SK-N-SH treated with all-trans-retinoic acid at 6 μM for 48 hours (cell line): ENCODE results near the gene MAT1A.

Source experiments
- ATAC-seq: fragments of 200-7000 bp; cut with Tn5 transposase; 3 replicates; pipeline ENCODE4 v1.9.1; 2020; ENCODE audit warnings: mild to moderate bottlenecking, moderate library complexity
- ARNTL ChIP-seq: fragments of 450-650 bp; formaldehyde crosslinking; IDR thresholded peaks from 2 replicates; pipeline ENCODE4 v1.5.0; 2020; ENCODE audit warnings: low read depth, mild to moderate bottlenecking, moderate library complexity, borderline replicate concordance
- BACH2 ChIP-seq: fragments of 250-450 bp; sonication (Bioruptor Pico); IDR thresholded peaks from 2 replicates; pipeline ENCODE4 v1.9.0; 2021; ENCODE audit warnings: mild to moderate bottlenecking, borderline replicate concordance
- CSDC2 ChIP-seq: fragments of 250-450 bp; sonication (Bioruptor Pico); IDR thresholded peaks from 2 replicates; pipeline ENCODE4 v1.5.0; 2020; ENCODE audit warnings: mild to moderate bottlenecking, moderate library complexity
- GLIS3 ChIP-seq: fragments of 250-450 bp; sonication (Bioruptor Pico); IDR thresholded peaks from 2 replicates; pipeline ENCODE4 v1.5.0; 2020; ENCODE audit warnings: mild to moderate bottlenecking, moderate library complexity
- ISL1 ChIP-seq: fragments of 250-450 bp; sonication (Bioruptor Pico); IDR thresholded peaks from 2 replicates; pipeline ENCODE4 v2.1.2; 2022; ENCODE audit warnings: mild to moderate bottlenecking, moderate library complexity
- OSR1 ChIP-seq: fragments of 250-450 bp; sonication (Bioruptor Pico); IDR thresholded peaks from 2 replicates; pipeline ENCODE4 v1.8.0; 2022; ENCODE audit warnings: moderate library complexity, mild to moderate bottlenecking, inconsistent platforms
- PPARA ChIP-seq: fragments of 250-450 bp; sonication (Bioruptor Pico); IDR thresholded peaks from 2 replicates; pipeline ENCODE4 v1.5.0; 2020; ENCODE audit warnings: mild to moderate bottlenecking, borderline replicate concordance
- RARB ChIP-seq: fragments of 250-450 bp; sonication (Bioruptor Pico); IDR thresholded peaks from 2 replicates; pipeline ENCODE4 v1.8.0; 2021; ENCODE audit warnings: mild to moderate bottlenecking, moderate library complexity
- SNAI2 ChIP-seq: fragments of 250-450 bp; sonication (Bioruptor Pico); IDR thresholded peaks from 2 replicates; pipeline ENCODE4 v1.5.0; 2020; ENCODE audit warnings: mild to moderate bottlenecking, moderate library complexity
- TOX ChIP-seq: fragments of 250-450 bp; sonication (Bioruptor Pico); IDR thresholded peaks from 2 replicates; pipeline ENCODE4 v1.8.0; 2021; ENCODE audit warnings: mild to moderate bottlenecking, moderate library complexity, borderline replicate concordance
- ZC3H10 ChIP-seq: fragments of 250-450 bp; sonication (Bioruptor Pico); IDR thresholded peaks from 2 replicates; pipeline ENCODE4 v1.5.1; 2021; ENCODE audit warnings: mild to moderate bottlenecking, moderate library complexity
- ZFP3 ChIP-seq: fragments of 250-450 bp; sonication (Bioruptor Pico); IDR thresholded peaks from 2 replicates; pipeline ENCODE4 v1.5.0; 2020; ENCODE audit warnings: mild to moderate bottlenecking, moderate library complexity
- ZFP30 ChIP-seq: fragments of 450-650 bp; formaldehyde crosslinking; IDR thresholded peaks from 2 replicates; pipeline ENCODE4 v1.5.0; 2022; ENCODE audit warnings: mild to moderate bottlenecking, moderate library complexity
- ZNF565 ChIP-seq: fragments of 450-650 bp; formaldehyde crosslinking; conservative IDR thresholded peaks from 2 replicates; pipeline ENCODE4 v1.5.0; 2020; ENCODE audit warnings: low read depth, mild to moderate bottlenecking, moderate library complexity
- ZNF70 ChIP-seq: fragments of 450-650 bp; formaldehyde crosslinking; IDR thresholded peaks from 2 replicates; pipeline ENCODE4 v1.5.0; 2020; ENCODE audit warnings: mild to moderate bottlenecking, moderate library complexity
- ZNF8 ChIP-seq: fragments of 450-650 bp; formaldehyde crosslinking; IDR thresholded peaks from 2 replicates; pipeline ENCODE4 v1.5.0; 2020; ENCODE audit warnings: mild to moderate bottlenecking, moderate library complexity
- TF ChIP-seq, protein P1 (sequence below): fragments of 250-450 bp; sonication (Bioruptor Pico); IDR thresholded peaks from 2 replicates; pipeline ENCODE4 v1.5.1; 2020; ENCODE audit warnings: low read depth, mild to moderate bottlenecking, moderate library complexity
- TF ChIP-seq, protein P2 (sequence below): fragments of 250-450 bp; sonication (Bioruptor Pico); IDR thresholded peaks from 2 replicates; pipeline ENCODE4 v1.8.0; 2021; ENCODE audit warnings: low read depth, mild to moderate bottlenecking, moderate library complexity, borderline replicate concordance
- TF ChIP-seq, protein P3 (sequence below): fragments of 250-450 bp; sonication (Bioruptor Pico); IDR thresholded peaks from 2 replicates; pipeline ENCODE4 v1.5.1; 2021; ENCODE audit warnings: mild to moderate bottlenecking, moderate library complexity
- TF ChIP-seq, protein P4 (sequence below): fragments of 250-450 bp; sonication (Bioruptor Pico); IDR thresholded peaks from 2 replicates; pipeline ENCODE4 v1.5.0; 2020; ENCODE audit warnings: mild to moderate bottlenecking, moderate library complexity
- TF ChIP-seq, protein P5 (sequence below): fragments of 250-450 bp; sonication (Bioruptor Pico); IDR thresholded peaks from 2 replicates; pipeline ENCODE4 v1.8.0; 2020; ENCODE audit warnings: mild to moderate bottlenecking, moderate library complexity, borderline replicate concordance

MAT1A gene

DNA sequence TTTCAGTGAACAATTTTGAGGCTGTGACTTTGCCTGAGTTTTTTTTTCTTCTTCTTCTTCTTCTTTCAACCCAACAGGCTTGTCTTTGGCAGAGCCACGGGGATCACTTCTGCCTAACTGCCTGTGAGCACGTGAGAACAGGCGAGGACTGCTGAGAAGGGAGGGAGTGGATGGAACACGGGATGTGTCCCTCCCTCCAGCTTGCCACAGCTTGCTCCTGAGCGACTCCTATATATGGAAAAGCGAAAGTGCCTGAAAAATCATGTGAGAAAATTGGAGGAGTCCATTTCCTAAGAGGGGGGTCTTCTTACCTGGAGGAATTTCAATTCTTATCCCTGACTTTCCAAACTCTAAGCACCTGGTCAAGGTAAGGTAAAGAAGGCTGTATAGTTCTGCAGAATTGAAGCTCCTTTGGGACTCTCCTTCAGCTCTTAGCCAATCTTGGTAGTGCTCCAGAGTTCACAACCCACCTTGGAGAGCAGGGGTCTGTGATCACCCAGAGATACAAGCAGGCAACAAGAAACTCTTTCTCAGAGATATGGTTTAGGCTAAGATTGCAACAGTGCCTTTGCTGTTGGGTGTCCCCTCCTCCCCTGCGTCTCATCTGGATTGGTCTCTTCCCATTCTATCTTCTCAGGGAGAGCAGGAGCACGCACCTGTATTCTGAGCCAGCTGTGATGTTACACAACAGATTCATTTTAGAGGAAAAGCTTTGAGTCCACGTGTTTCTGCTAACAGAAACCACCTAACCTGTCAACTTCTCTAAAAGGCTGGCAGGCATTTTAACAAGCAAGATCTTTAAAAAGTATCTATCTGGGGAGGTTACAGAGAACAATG lies at the start of gene MAT1A:
Gene MAT1A (minus strand): TSS at position 208 of the 837 bp plus-strand sequence. CDS start 235 bp downstream, outside the sequence.
- peak; percentile 50; the same call in 1 of the 3 replicates for ATAC-seq

DNA sequence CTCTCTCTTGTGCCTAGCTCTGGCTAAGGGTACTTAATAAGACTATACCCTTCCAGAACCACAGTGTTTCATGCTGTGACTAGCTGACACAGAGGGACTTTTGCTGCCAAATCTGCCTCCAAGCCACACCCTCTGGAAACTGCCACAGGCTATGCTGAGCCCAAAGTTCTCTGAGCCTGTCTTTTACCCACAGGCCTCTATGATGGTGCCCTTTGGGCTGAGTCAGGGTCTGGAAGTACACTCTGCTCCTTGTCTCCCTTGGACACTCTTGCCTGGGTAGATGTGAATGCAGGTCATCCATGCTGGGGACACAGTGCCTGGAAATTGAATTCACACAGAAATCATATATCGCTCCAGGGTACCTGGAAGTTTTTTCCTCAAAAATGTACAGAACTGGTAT lies 44.5 kb upstream of the MAT1A start:
- no peak for ATAC-seq
- TF ChIP-seq, protein P1, sequence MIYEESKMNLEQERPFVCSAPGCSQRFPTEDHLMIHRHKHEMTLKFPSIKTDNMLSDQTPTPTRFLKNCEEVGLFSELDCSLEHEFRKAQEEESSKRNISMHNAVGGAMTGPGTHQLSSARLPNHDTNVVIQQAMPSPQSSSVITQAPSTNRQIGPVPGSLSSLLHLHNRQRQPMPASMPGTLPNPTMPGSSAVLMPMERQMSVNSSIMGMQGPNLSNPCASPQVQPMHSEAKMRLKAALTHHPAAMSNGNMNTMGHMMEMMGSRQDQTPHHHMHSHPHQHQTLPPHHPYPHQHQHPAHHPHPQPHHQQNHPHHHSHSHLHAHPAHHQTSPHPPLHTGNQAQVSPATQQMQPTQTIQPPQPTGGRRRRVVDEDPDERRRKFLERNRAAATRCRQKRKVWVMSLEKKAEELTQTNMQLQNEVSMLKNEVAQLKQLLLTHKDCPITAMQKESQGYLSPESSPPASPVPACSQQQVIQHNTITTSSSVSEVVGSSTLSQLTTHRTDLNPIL (CRISPR knock-in tag): no peak
- TF ChIP-seq ISL1 (CRISPR knock-in tag) (no peak), ZNF565 (CRISPR knock-in tag) (no peak), GLIS3 (no peak), BACH2 (CRISPR knock-in tag) (no peak)

More for the DNA sequence above, at the start of gene MAT1A:
- TF ChIP-seq CSDC2: no peak

DNA sequence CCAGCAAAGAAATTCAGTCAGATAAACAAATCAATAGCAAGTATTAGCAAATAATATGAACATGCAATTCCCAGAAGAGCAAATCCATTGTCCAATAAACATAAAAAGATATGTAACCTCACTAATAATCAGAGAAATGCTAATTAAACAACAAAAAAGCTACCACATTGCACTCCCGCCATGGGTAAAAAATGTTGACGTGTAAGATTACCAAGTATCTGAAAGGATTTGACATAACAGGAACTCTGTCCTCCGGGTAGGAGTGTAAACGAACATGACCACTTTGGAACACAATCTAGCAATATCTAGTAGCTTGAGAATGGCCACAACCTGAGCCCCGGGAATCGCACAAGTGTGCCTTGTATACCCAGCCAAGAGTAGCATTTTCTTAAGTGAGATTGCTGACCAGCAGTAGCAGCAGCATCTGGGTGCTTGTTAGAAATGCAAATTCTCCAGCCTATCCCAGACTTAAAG lies 35.5 kb upstream of the MAT1A start:
- ATAC-seq: no peak
- TF ChIP-seq CSDC2 (no peak), ZNF565 (CRISPR knock-in tag) (no peak), RARB (CRISPR knock-in tag) (no peak), GLIS3 (no peak), TOX (no peak), OSR1 (no peak), ISL1 (CRISPR knock-in tag) (no peak), PPARA (no peak), SNAI2 (CRISPR knock-in tag) (no peak), ZFP3 (CRISPR knock-in tag) (no peak), BACH2 (CRISPR knock-in tag) (no peak), ZNF8 (CRISPR knock-in tag) (no peak), ARNTL (CRISPR knock-in tag) (no peak), ZC3H10 (CRISPR knock-in tag) (no peak)
- TF ChIP-seq, protein P2, sequence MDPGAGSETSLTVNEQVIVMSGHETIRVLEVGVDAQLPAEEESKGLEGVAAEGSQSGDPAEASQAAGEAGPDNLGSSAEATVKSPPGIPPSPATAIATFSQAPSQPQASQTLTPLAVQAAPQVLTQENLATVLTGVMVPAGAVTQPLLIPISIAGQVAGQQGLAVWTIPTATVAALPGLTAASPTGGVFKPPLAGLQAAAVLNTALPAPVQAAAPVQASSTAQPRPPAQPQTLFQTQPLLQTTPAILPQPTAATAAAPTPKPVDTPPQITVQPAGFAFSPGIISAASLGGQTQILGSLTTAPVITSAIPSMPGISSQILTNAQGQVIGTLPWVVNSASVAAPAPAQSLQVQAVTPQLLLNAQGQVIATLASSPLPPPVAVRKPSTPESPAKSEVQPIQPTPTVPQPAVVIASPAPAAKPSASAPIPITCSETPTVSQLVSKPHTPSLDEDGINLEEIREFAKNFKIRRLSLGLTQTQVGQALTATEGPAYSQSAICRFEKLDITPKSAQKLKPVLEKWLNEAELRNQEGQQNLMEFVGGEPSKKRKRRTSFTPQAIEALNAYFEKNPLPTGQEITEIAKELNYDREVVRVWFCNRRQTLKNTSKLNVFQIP: no peak
- TF ChIP-seq, protein P3, sequence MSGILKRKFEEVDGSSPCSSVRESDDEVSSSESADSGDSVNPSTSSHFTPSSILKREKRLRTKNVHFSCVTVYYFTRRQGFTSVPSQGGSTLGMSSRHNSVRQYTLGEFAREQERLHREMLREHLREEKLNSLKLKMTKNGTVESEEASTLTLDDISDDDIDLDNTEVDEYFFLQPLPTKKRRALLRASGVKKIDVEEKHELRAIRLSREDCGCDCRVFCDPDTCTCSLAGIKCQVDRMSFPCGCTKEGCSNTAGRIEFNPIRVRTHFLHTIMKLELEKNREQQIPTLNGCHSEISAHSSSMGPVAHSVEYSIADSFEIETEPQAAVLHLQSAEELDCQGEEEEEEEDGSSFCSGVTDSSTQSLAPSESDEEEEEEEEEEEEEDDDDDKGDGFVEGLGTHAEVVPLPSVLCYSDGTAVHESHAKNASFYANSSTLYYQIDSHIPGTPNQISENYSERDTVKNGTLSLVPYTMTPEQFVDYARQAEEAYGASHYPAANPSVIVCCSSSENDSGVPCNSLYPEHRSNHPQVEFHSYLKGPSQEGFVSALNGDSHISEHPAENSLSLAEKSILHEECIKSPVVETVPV (CRISPR knock-in tag): no peak
- TF ChIP-seq, protein P4, sequence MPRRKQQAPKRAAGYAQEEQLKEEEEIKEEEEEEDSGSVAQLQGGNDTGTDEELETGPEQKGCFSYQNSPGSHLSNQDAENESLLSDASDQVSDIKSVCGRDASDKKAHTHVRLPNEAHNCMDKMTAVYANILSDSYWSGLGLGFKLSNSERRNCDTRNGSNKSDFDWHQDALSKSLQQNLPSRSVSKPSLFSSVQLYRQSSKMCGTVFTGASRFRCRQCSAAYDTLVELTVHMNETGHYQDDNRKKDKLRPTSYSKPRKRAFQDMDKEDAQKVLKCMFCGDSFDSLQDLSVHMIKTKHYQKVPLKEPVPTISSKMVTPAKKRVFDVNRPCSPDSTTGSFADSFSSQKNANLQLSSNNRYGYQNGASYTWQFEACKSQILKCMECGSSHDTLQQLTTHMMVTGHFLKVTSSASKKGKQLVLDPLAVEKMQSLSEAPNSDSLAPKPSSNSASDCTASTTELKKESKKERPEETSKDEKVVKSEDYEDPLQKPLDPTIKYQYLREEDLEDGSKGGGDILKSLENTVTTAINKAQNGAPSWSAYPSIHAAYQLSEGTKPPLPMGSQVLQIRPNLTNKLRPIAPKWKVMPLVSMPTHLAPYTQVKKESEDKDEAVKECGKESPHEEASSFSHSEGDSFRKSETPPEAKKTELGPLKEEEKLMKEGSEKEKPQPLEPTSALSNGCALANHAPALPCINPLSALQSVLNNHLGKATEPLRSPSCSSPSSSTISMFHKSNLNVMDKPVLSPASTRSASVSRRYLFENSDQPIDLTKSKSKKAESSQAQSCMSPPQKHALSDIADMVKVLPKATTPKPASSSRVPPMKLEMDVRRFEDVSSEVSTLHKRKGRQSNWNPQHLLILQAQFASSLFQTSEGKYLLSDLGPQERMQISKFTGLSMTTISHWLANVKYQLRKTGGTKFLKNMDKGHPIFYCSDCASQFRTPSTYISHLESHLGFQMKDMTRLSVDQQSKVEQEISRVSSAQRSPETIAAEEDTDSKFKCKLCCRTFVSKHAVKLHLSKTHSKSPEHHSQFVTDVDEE (CRISPR knock-in tag): no peak

DNA sequence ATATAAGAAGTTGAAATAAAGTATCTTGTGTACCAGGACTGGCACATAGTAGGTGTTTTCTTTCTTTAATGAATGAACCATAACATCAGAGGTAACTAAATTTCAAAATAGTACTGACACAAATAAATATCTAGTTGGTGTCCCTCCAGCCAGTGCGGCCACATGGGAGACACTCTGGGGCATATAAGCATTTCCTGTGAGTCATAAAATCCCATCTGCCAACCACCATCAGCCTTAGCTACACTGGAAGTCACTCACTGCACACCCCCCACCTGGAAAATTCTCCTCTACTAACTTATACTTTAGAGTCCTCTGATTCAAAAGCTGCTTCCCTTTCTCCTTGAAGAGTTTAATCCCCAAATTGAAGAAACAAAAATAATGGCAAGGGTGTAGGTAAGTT lies 34.6 kb upstream of the MAT1A start:
- ATAC-seq: peak; percentile 72
- TF ChIP-seq SNAI2 (CRISPR knock-in tag) (no peak), ZNF8 (CRISPR knock-in tag) (no peak), ZFP30 (CRISPR knock-in tag) (no peak), ZC3H10 (CRISPR knock-in tag) (no peak), ZNF70 (no peak)
- TF ChIP-seq, protein P3 (CRISPR knock-in tag): no peak
- TF ChIP-seq, protein P5, sequence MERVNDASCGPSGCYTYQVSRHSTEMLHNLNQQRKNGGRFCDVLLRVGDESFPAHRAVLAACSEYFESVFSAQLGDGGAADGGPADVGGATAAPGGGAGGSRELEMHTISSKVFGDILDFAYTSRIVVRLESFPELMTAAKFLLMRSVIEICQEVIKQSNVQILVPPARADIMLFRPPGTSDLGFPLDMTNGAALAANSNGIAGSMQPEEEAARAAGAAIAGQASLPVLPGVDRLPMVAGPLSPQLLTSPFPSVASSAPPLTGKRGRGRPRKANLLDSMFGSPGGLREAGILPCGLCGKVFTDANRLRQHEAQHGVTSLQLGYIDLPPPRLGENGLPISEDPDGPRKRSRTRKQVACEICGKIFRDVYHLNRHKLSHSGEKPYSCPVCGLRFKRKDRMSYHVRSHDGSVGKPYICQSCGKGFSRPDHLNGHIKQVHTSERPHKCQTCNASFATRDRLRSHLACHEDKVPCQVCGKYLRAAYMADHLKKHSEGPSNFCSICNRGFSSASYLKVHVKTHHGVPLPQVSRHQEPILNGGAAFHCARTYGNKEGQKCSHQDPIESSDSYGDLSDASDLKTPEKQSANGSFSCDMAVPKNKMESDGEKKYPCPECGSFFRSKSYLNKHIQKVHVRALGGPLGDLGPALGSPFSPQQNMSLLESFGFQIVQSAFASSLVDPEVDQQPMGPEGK: no peak
- TF ChIP-seq, protein P2: no peak
